GM21367 (cell line): ENCODE measurements around the gene STMN3.
A peak's percentile ranks its signal among the peaks of the same experiment; 100 is the strongest.
"Not testable (repeated sequence)": the region's sequence is repeated elsewhere in the genome, so short reads cannot be mapped to it uniquely, and the experiment has no call there.

Source experiments
- ATAC-seq: cut with Tn5 transposase; IDR thresholded peaks from one replicate; pipeline ENCODE4 v1.9.1; 2021; ENCODE audit not compliant: unreplicated experiment

STMN3 gene

GRCh38 chr20:63657937-63658748, 4.9 kb upstream of the STMN3 start, which contains the start of gene RTEL1:
TSS of gene RTEL1 (plus strand) at chr20:63658312. CDS start at chr20:63659403, 1,091 bp downstream.
- ATAC-seq: peak; percentile 67

- no peak for ATAC-seq
Observed at GRCh38 chr20:63657260-63657936, 4.2 kb upstream of the STMN3 start.

- no peak for ATAC-seq
Observed at GRCh38 chr20:63656451-63656850, 3.2 kb upstream of the STMN3 start.

GRCh38 chr20:63655249-63655648, 2.0 kb upstream of the STMN3 start:
- no peak for ATAC-seq

GRCh38 chr20:63653974-63654668, 897 bp upstream of the STMN3 start:
- ATAC-seq: no peak

GRCh38 chr20:63652192-63652980, 838 bp downstream of the STMN3 start:
- ATAC-seq: no peak

GRCh38 chr20:63651942-63652191, 1.4 kb downstream of the STMN3 start:
- ATAC-seq: no peak

GRCh38 chr20:63650486-63650885, 2.7 kb downstream of the STMN3 start:
- not testable (repeated sequence) for ATAC-seq

- no peak for ATAC-seq
Observed at GRCh38 chr20:63648895-63649589, 4.2 kb downstream of the STMN3 start.

- no peak for ATAC-seq
Observed at GRCh38 chr20:63648190-63648589, 5.0 kb downstream of the STMN3 start.

GRCh38 chr20:63645218-63645617, 8.0 kb downstream of the STMN3 start:
- ATAC-seq: no peak

GRCh38 chr20:63643946-63644345, 9.3 kb downstream of the STMN3 start:
- no peak for ATAC-seq

GRCh38 chr20:63643499-63643898, 9.7 kb downstream of the STMN3 start:
- no peak for ATAC-seq

GRCh38 chr20:63642527-63643247, 10.5 kb downstream of the STMN3 start:
- ATAC-seq: no peak

- peak; percentile 38 for ATAC-seq
Observed at GRCh38 chr20:63641792-63642523, 11.3 kb downstream of the STMN3 start.

- ATAC-seq: peak; percentile 17
Observed at GRCh38 chr20:63641146-63641791, 12.0 kb downstream of the STMN3 start.

- ATAC-seq: not testable (repeated sequence)
Observed at GRCh38 chr20:63640686-63641085, 12.5 kb downstream of the STMN3 start.

GRCh38 chr20:63640086-63640485, 13.1 kb downstream of the STMN3 start:
- no peak for ATAC-seq
